ENCODE data around the gene RTN4RL2. TPM values are rescaled to one million over a fixed set of nuclear protein-coding genes. Genes with fewer than 3 reads are reported as not detected.
A peak's percentile ranks its signal among the peaks of the same experiment; 100 is the strongest.

Gene RTN4RL2
- total and polyA plus RNA-seq, 10 of the 15 experiments (the other 5 are each of a cell fraction or from before 2014, with no cell fraction given), result 0.14 to 1.1 (median 0.52) TPM; not detected in 4

- TF ChIP-seq, protein P1, sequence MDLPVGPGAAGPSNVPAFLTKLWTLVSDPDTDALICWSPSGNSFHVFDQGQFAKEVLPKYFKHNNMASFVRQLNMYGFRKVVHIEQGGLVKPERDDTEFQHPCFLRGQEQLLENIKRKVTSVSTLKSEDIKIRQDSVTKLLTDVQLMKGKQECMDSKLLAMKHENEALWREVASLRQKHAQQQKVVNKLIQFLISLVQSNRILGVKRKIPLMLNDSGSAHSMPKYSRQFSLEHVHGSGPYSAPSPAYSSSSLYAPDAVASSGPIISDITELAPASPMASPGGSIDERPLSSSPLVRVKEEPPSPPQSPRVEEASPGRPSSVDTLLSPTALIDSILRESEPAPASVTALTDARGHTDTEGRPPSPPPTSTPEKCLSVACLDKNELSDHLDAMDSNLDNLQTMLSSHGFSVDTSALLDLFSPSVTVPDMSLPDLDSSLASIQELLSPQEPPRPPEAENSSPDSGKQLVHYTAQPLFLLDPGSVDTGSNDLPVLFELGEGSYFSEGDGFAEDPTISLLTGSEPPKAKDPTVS (IDR thresholded peaks at IDR 0.05; ENCODE audit: low read depth, low read length), result no peak
- TF ChIP-seq BCL11A (IDR thresholded peaks at IDR 0.05; ENCODE audit: low read depth, low read length) (no peak), NR2F1 (conservative IDR thresholded peaks at IDR 0.05) (peak; percentile 49; the same call in 1 of the 2 replicates), ZBED1 (IDR thresholded peaks at IDR 0.05; ENCODE audit: borderline replicate concordance) (no peak), KLF5 (IDR thresholded peaks at IDR 0.05; ENCODE audit: partially characterized antibody) (no peak), SIN3A (IDR thresholded peaks at IDR 0.05; ENCODE audit: low read depth, low read length) (peak; percentile 38; the same call in 1 of the 2 replicates), EGR1 (IDR thresholded peaks at IDR 0.05; ENCODE audit: borderline replicate concordance in 1 of 2, low read depth in 2 of 2, low read length in 2 of 2) (peak in 1 of 2 experiments; percentile 68; a peak in 1 of 3 replicates), BACH1 (IDR thresholded peaks at IDR 0.05; ENCODE audit: borderline replicate concordance) (no peak), ATF3 (IDR thresholded peaks at IDR 0.05; ENCODE audit: borderline replicate concordance, extremely low read depth, low read depth, low read length) (no peak), ZNF274 (IDR thresholded peaks at IDR 0.05; ENCODE audit: insufficient read depth, insufficient read length) (no peak), MYB (IDR thresholded peaks at IDR 0.05; ENCODE audit: borderline replicate concordance, low read depth, low read length) (no peak), BCL3 (IDR thresholded peaks at IDR 0.05; ENCODE audit: borderline replicate concordance, insufficient read depth, low read depth, low read length, poor library complexity, severe bottlenecking) (no peak), EP300 (IDR thresholded peaks at IDR 0.05; ENCODE audit: borderline replicate concordance in 1 of 2, control insufficient read depth in 1 of 2, low read depth in 2 of 2, low read length in 2 of 2) (no peak), MXI1 (IDR thresholded peaks at IDR 0.05; ENCODE audit: low read depth, low read length) (peak; percentile 23; the same call in 1 of the 2 replicates), SRF (IDR thresholded peaks at IDR 0.05; ENCODE audit: low read depth in 2 of 2, low read length in 2 of 2) (peak; percentile 90 to 94), GABPA (IDR thresholded peaks at IDR 0.05; ENCODE audit: low read depth) (no peak), ZNF384 (IDR thresholded peaks at IDR 0.05; ENCODE audit: borderline replicate concordance, low read depth, low read length) (no peak), TCF12 (IDR thresholded peaks at IDR 0.05; ENCODE audit: low read depth, low read length) (no peak), KDM1A (IDR thresholded peaks at IDR 0.05; ENCODE audit: borderline replicate concordance) (no peak), JUNB (IDR thresholded peaks at IDR 0.05) (no peak), CHD1 (IDR thresholded peaks at IDR 0.05; ENCODE audit: low read depth, low read length) (0 out of 2 replicates have a peak, but pooled peaks have one; percentile 60)
- TF ChIP-seq, protein P2, sequence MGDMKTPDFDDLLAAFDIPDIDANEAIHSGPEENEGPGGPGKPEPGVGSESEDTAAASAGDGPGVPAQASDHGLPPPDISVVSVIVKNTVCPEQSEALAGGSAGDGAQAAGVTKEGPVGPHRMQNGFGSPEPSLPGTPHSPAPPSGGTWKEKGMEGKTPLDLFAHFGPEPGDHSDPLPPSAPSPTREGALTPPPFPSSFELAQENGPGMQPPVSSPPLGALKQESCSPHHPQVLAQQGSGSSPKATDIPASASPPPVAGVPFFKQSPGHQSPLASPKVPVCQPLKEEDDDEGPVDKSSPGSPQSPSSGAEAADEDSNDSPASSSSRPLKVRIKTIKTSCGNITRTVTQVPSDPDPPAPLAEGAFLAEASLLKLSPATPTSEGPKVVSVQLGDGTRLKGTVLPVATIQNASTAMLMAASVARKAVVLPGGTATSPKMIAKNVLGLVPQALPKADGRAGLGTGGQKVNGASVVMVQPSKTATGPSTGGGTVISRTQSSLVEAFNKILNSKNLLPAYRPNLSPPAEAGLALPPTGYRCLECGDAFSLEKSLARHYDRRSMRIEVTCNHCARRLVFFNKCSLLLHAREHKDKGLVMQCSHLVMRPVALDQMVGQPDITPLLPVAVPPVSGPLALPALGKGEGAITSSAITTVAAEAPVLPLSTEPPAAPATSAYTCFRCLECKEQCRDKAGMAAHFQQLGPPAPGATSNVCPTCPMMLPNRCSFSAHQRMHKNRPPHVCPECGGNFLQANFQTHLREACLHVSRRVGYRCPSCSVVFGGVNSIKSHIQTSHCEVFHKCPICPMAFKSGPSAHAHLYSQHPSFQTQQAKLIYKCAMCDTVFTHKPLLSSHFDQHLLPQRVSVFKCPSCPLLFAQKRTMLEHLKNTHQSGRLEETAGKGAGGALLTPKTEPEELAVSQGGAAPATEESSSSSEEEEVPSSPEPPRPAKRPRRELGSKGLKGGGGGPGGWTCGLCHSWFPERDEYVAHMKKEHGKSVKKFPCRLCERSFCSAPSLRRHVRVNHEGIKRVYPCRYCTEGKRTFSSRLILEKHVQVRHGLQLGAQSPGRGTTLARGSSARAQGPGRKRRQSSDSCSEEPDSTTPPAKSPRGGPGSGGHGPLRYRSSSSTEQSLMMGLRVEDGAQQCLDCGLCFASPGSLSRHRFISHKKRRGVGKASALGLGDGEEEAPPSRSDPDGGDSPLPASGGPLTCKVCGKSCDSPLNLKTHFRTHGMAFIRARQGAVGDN (IDR thresholded peaks at IDR 0.05), result peak; percentile 58
These were observed 54.4 kb downstream of the RTN4RL2 start (continued) for GRCh38 chr11:57514538-57515331.

Data from GM12878 (cell line).